Stomach (tissue), 4 donors: ENCODE measurements around the gene QPCT.
A peak's percentile ranks its signal among the peaks of the same experiment; 100 is the strongest.

Experiments
- CTCF ChIP-seq, 7 experiments: fragments of 450-650 bp in 4 of 7; fragments of 200-600 bp in 3 of 7; sonication (generic) in 3 of 7; IDR thresholded peaks; one replicate each; pipeline ENCODE4 v1.5.1; 2016 to 2019; ENCODE audit warnings: antibody characterized with exemption in 7 of 7, control low read depth in 2 of 7, mild to moderate bottlenecking in 1 of 7
- POLR2A ChIP-seq, 4 donors: fragments of 450-650 bp; IDR thresholded peaks; one replicate each; pipeline ENCODE4 v1.6.1; 2016; ENCODE audit warnings: antibody characterized with exemption in 4 of 4, control low read depth in 2 of 4, mild to moderate bottlenecking in 1 of 4, moderate library complexity in 1 of 4
- POLR2AphosphoS5 ChIP-seq, 3 donors: sonication (generic); formaldehyde crosslinking; IDR thresholded peaks; one replicate each; pipeline ENCODE4 v1.6.1; 2016; ENCODE audit warnings: antibody characterized with exemption in 3 of 3

DNA sequence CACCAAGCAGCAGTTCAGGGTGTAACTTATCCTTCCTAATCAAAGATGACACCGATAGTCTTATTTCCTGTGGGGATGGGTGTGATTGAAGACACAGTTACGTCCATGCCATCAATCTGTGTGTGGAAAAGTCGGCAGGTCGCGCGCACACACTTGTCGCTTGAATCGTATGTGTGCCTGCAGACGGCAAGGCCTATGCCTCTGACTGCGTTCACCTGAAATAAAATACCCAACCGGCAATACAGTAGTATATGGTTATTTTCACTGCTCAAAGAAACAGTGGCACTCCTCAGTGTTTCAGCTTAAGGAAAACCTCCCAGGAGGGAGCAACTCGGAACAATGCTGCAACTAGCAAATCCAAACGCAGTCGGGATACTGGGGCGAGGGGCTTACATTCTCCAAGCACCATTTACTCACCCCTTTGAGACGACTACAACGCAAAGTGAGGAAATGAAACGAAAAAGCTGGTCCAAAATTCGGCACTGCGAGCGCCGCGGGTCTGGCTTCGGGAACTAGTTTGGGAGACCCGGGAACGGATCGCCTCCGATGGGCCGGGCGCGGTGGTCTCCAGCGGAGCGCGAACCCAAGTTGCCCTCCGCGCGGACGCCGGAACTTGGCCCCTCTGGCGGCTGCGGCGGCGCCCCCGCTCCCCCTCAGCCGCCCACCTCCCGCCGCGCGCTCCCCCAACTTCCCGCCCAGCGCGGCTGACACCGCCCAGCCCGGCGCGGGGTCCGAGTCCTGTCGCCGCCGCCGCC lies 20.5 kb upstream of the QPCT start:
- TF ChIP-seq CTCF (IDR thresholded peaks at IDR 0.05) (no peak), POLR2AphosphoS5 (IDR thresholded peaks at IDR 0.05) (peak in 2 of 3 donors; percentile 1 to 32), POLR2A (IDR thresholded peaks at IDR 0.05) (no peak)
